ENCODE measurements around the gene CCKAR.
"Not testable (repeated sequence)": the region's sequence is repeated elsewhere in the genome, so short reads cannot be mapped to it uniquely, and the experiment has no call there.

Gene CCKAR

GRCh38 chr4:26490111-26490959 lies at the start of gene CCKAR:
TSS of gene CCKAR (minus strand) at chr4:26490484. CDS start at chr4:26490267, 217 bp downstream.
- no peak for DNase-seq (ENCODE audit: low read depth in 2 of 2)

GRCh38 chr4:26533685-26534084 lies 43.4 kb upstream of the CCKAR start:
- DNase-seq (ENCODE audit: low read depth in 2 of 2) = no peak

DNA sequence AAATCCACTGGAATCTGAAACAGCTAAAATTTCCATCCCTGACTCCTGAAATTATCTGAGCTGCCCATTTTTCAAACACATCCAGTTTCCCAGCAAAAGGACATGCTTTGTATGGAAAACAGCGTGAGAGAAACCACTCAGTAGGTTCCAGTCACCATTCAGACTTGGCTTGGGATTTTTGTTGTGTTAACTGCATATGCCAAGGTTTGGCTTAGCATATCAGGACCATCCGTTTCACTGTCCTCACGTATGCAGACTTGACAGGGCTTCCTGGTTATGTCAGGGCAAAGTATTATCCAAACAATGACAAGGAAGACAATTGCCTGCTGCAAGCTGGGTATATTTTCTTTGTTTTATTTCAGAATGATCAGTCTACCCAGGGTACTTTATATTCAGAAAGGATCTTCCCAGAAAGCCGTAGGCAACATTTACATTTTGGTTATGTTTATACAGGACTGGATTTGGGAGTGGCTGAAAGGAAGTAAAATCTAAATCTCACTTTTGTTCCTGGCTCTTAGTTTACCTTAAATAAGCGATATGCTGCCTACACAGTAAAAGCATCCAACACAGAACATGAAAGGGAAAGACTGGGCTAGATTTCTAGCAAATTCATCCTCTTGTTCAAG lies 41.3 kb upstream of the CCKAR start:
- no peak for DNase-seq (ENCODE audit: low read depth in 2 of 2)

DNA sequence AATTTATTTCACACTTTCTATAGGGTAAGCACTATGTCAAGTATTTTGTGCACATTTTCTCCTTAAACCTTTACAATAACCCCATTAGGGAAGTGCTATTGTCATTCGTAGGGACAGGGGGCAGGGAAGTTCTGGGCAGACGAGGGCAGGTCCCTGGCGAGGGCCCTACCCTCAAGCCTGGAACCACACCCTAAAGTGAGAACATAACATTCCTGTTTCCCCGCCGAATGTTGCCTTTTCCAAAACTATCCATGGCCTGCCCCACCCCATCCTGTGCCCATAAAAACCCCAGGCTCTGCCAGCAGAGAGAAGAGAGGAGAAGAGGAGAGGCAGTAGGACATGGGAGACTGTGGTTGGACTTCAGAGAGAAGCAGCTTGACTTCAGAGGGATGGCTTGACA lies 39.8 kb upstream of the CCKAR start:
- no peak for DNase-seq (ENCODE audit: low read depth in 2 of 2)

DNA sequence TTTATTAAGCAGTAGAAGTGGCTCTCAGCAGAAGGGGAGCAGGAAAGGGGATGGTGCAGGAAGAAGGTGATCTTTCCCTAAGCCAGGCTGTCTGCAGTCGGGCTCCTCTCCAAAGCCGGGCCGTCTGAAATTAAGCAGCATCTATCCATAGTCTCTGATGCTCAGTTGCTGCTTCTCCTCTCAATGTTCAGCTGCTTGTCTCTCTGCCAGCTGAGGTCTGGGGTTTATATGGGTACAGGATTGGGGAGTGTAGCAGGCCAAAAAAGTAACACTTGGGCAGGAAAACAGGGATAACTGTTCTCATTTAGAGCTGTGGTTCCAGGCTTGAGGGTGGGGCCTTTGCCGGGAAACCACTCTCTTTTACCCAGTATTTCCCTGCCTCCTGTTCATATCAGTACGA lies 39.2 kb upstream of the CCKAR start:
- no peak for DNase-seq (ENCODE audit: low read depth in 2 of 2)

- DNase-seq (ENCODE audit: low read depth in 2 of 2) = no peak
These were observed 35.5 kb upstream of the CCKAR start for GRCh38 chr4:26525771-26526150.

DNA sequence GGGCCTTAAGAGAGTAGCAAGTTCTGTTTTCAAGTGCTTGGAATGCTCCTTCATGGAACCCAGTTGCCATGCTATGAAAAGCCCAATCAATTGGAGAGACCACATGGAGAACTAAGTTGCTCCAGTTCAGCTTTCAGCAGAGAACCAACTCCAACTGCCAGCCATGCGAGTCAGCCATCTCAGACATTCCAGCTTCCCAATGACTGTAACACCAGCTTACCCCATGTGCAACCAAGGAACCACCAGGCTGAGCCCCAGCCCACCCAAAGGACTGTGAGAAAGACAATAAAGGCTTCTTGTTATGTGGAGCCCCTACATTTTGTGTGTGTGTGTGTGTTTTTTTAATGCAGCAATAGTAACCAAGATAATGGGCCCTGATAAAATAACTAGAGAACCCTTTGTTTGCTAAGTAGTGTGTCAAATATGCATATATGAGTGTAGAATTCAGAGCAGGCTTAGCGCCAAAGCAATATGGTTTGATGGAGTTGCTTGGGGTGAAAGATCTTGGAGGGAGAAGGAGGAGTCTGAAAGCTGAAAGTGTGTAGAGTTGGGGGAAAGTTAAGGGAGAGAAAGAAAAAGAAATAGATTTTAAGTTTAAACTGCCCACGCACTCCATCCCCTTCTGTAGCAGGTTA lies 35.0 kb upstream of the CCKAR start:
- no peak for DNase-seq (ENCODE audit: low read depth in 2 of 2)

DNA sequence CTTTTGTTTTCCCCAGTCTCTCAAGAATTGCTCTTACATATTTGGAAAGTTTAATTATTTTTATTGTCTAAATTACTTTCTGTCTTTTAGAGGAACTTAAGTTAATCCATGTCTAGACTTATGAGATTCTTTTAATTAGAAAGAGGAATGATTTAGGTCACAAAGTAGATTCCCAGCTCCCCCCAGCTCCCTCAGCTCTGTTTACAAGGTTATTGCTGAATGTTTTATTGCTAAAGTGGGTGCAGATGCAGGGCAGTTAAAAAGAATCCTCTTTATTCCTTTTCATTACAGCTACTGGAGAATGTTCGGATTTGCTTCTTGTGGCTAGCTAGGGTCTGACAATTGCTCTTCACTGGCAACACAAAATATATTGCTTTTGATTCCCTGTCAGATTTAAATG lies 33.7 kb upstream of the CCKAR start:
- DNase-seq (ENCODE audit: low read depth in 2 of 2) = no peak

- no peak for DNase-seq (ENCODE audit: low read depth in 2 of 2)
These were observed 32.2 kb upstream of the CCKAR start for GRCh38 chr4:26522478-26522877.

DNA sequence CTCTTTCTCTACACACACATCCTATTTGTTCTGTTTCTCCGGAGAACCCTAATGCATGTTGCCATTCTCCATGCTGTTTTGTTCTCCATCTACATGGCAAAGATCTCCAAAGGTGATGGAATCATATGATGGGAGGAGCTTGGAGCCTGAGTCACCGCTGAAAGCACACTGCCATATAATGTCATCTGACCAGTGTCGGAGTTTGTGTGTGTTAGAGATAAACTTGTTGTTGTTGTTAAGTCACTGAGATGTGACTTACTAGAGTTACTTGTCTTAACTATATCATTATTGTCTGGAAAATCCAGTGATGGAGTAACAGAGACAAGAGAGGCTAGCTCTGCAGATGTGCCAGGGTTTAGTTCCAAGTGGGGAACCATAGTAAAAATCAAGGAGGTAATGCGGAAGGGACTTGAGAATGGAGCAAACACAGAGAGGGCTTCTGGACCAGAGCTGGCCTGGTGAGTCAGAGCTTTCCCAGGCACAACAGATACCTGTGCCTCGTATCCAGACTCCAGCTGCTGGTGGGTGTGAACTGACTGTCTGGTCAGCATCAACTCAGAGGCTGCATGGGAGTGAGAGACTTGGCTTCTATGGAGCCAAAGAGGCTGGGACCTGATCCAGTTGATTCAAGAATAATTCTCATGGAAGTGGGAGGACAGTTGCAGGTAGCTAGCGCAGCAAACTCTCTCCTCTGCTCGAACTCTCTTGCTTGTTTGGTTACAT lies 30.6 kb upstream of the CCKAR start:
- no peak for DNase-seq (ENCODE audit: low read depth in 2 of 2)

GRCh38 chr4:26515936-26516335 lies 25.7 kb upstream of the CCKAR start:
- DNase-seq (ENCODE audit: low read depth in 2 of 2) = no peak

DNA sequence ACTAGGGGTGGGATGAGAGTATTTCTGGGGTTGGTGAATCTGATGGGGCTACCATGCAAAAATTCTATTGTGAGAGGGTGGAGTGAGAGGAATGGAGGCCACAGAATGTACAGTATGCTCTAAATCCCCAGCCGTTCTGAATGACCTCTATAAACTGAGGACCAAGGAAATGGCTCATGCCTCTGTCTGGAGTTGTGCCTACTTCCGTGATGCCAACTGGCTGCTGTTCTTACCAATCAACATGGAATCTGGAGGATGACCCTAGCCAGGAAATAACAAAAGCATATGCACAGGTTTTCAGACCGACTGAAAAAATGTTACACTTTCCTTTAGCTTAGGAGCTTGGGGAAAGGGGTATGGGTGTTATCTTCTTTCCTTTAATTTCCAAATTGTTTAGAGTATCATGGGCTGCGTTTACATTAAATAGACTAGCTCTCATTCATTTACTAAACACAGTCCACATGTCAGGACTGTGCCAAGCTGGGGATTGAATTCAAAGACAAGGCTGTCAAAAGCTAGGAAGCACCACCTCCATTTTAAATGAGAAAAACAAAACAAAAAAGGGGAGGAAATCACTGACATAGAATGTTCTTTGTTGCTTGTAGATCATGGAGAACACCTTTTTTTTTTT lies 20.2 kb upstream of the CCKAR start:
- DNase-seq (ENCODE audit: low read depth in 2 of 2) = no peak

DNA sequence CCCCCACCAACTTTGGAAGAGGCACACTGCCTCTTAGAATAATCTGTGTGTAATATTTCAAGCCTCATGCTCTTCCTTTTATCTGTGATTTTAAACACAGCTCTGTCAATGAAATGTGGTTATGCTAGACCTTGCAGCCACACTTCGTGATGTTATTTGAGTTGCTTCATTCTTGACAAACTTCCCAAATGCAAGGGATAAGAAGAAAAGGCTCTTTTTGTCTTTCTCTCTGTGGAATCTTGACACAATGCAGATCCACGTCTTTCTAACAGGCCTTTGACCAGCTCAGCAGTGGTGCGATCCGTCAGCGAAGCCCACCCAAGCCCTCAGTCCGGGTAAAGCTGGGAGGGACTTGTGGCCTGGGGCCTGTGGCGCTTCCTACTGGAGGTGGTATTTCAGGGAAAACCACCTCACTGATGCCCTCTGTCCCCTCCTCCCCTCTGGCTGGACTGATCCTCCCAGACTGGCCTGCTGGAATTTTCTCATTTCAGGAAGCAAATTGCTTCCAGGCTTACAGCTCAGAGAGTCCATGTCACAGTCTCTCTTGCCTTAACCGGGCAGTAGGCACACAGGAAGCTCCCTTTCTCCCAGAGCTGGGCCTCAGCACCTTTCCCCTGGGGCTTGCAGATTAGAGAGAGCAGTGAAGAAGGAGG lies 19.5 kb upstream of the CCKAR start:
- no peak for DNase-seq (ENCODE audit: low read depth in 2 of 2)

GRCh38 chr4:26507286-26507685 lies 17.0 kb upstream of the CCKAR start:
- DNase-seq (ENCODE audit: low read depth in 2 of 2) = no peak

- DNase-seq (ENCODE audit: low read depth in 2 of 2) = no peak
These were observed 13.6 kb upstream of the CCKAR start for GRCh38 chr4:26503844-26504243.

DNA sequence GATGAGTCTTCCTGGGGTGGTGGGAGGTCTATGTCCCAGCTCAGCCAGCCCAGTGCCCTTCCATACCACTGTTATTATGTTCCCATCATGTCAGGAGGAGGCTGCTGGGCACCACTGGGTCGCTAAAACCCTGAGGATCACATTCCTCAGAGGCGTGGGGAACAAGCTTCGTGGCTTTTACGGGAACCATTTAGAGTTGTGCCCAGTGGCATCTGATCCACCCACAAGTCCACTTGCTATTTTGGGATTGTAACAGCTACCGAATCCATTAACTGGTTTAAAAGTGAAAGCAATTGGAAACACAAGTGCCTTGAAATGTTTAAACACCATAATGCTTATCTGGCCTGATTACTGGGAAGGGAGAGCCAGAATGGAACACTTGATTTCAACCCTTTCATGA lies 13.1 kb upstream of the CCKAR start:
- no peak for DNase-seq (ENCODE audit: low read depth in 2 of 2)

DNA sequence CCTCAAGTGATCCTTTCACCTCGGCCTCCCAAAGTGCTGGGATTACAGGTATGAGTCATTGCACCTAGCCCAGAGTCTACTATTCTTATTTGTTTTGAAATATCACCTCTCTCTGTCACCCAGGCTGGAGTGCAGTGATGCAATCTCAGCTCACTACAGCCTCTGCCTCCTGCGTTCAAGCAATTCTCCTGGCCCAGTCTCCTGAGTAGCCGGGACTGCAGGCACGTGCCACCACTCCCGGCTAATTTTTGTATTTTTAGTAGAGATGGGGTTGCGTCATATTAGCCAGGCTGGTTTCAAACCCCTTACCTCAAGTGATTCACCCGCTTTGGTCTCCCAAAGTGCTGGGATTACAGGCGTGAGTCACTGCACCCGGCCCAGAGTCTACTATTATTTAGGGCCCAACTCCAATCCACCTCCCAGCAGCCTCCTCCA lies 10.3 kb upstream of the CCKAR start:
- DNase-seq (ENCODE audit: low read depth in 2 of 2) = not testable (repeated sequence)

GRCh38 chr4:26496207-26496783 lies 6.0 kb upstream of the CCKAR start:
- no peak for DNase-seq (ENCODE audit: low read depth in 2 of 2)

DNA sequence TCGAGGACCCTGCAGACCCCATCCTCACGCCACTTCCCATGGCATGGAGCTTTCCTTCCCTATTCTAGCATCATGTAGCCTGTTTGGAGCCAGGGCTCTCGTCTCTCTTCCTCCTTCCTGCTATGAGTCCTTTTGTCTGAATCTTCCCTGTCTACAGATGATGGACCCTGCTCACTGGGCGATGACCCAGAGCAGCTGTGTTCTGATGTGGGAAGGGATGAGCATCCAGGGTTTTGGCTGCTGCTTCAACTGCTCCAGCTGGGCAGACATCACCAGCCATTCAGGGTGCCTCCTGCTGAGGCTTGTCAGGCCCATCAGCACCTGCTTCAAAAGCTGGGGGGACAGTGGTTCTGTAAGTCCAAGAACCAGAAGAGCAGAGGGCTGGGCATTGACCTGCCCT lies 3.2 kb upstream of the CCKAR start:
- DNase-seq (ENCODE audit: low read depth in 2 of 2) = no peak

DNA sequence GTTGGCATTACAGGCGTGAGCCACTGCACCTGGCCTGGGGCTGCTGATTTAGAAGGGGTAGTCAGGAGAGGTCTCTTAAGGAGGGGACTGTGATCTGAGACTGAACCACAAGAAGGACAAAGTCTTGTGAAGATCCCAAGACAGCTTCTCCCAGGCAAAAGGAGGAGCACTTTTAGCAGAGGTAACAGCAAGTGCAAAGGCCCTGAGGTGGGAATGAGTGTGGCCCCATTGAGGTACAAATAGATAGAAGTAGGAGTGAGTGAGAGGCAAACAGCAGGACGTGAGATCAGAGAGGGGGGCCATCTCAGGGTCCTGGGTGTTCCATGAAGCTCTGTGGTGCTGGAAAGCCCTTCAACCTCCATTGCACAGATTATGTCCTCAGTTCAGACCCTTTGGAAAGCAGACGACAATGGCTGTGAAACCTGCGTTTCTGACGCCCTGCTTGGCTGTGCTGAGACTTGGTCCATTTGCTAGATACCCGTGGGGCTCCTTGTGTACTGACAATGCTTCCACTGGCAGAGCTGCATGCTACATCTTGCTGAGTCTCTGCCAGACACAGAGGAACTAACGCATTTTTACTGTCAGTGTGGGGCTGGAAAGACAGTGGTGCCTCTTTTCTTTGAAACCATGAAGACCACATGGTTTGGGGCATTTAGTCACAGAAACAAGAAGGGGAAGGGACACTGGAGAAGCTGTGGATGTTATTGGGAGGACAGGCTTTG lies 1.3 kb upstream of the CCKAR start:
- no peak for DNase-seq (ENCODE audit: low read depth in 2 of 2)
